ENCODE results near the gene MSMP.

- TF ChIP-seq CTCF (IDR thresholded peaks at IDR 0.05; ENCODE audit: insufficient read depth, low read length, poor library complexity, severe bottlenecking): no peak
- TF ChIP-seq EZH2phosphoT487 (conservative IDR thresholded peaks at IDR 0.05; ENCODE audit: low read length): no peak
Observed at GRCh38 chr9:35797311-35798109, 43.4 kb upstream of the MSMP start.
